Measurements from ENCODE around the gene TUBA4B.

The TUBA4B gene

DNA sequence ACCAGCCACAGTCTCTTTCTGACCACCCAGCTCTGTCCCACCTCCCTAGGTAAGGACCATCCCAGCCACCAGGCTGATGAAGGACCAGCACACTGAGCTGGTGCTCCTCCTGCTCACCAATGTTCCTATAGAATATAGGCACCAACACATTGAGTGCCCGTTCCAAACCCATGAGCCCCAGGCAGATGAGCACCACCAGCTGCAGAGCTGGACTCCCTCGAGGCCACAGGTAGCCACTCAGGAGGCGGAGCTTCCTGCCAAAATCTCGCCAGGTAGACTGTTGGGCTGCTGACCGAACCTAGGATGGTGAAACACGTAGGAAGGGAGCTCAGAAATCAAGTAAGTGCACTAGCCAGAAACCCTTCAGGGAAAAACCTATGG is 36.5 kb upstream of the TUBA4B start:
- peaks cover 10 to 15% of the 10 kb centered on the region in 2 experiments for H3K4me1 ChIP-seq (ENCODE audit: control insufficient read depth in 1 of 2, insufficient read depth in 2 of 2, low read length in 2 of 2)
- H3K23ac ChIP-seq (ENCODE audit: low read length), result no peak overlapping the region
- H3K4me2 ChIP-seq (ENCODE audit: low read length), result no peak overlapping the region
- no peak overlapping the region for H3K18ac ChIP-seq (ENCODE audit: low read length)
- no CpG with 5 or more reads among the region's 6 CpGs for WGBS (ENCODE audit: extremely low coverage, insufficient coverage, insufficient read length)
- no peak overlapping the region for H3K27ac ChIP-seq (ENCODE audit: low read depth, low read length)
- H3K14ac ChIP-seq (ENCODE audit: low read length), result no peak overlapping the region
- no peaks in the 10 kb centered on the region for H3K9me3 ChIP-seq (ENCODE audit: insufficient read depth, low read depth, low read length)
- no peak overlapping the region for H2AK5ac ChIP-seq (ENCODE audit: low read length)
- H3K4me3 ChIP-seq (ENCODE audit: low read depth, low read length), result peak overlapping the region; percentile 6
- no peak overlapping the region for H2BK12ac ChIP-seq (ENCODE audit: low read length)
- H3K4ac ChIP-seq (ENCODE audit: low read depth, low read length), result no peak overlapping the region
- no peak overlapping the region for H2BK5ac ChIP-seq (ENCODE audit: low read depth, low read length, poor library complexity)
- H3K27me3 ChIP-seq (ENCODE audit: insufficient read depth, low read length), result no peaks in the 10 kb centered on the region
- H2BK120ac ChIP-seq (ENCODE audit: insufficient read depth, low read length, poor library complexity), result no peak overlapping the region
- no peak for DNase-seq
- no peak overlapping the region for H3K9ac ChIP-seq (ENCODE audit: low read length)
- no peak overlapping the region for H4K8ac ChIP-seq (ENCODE audit: low read depth, low read length)
- no peak overlapping the region for H2AFZ ChIP-seq (ENCODE audit: insufficient read depth, low read length, poor library complexity)
- H3K36me3 ChIP-seq (ENCODE audit: control insufficient read depth in 1 of 2, insufficient read depth in 2 of 2, low read length in 2 of 2), result peaks cover 44 to 50% of the 10 kb centered on the region in 2 experiments
- no peak overlapping the region for H4K12ac ChIP-seq (ENCODE audit: low read depth, low read length)
- H3K79me2 ChIP-seq (ENCODE audit: control insufficient read depth, insufficient read depth, low read length, poor library complexity), result peaks cover 8% of the 10 kb centered on the region
- peaks cover 12% of the 10 kb centered on the region for H3K79me1 ChIP-seq (ENCODE audit: low read length)
- H4K91ac ChIP-seq (ENCODE audit: low read depth, low read length), result no peak overlapping the region

DNA sequence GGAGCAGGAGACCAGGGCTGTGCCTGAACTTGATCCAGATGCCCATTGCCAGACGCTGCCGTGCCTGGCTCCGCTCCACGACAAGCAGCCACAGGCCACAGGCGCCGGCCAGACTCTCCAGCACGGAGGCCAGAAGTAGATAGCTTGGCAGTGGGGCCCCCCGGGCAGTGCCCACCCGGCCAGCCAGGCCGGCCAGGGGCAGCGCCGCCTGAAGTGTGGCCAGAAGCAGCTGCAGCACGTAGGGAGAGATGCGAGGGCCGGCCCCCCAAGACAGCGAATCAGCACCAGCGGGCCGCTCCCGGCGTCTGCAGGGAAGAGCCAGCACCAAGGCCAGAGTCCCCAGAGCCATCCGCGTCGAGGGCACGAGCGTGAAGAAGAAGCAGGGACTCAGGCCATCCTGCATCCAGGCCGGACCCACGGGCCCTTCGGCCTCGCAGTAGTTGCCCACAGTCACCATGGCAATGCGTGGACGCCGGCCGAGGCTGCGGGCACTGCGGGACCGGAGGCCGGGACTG is 34.8 kb upstream of the TUBA4B start:
- Histone ChIP-seq H4K91ac (ENCODE audit: low read depth, low read length) (peak overlapping the region; percentile 65), H3K23ac (ENCODE audit: low read length) (no peak overlapping the region), H3K4ac (ENCODE audit: low read depth, low read length) (no peak overlapping the region), H3K14ac (ENCODE audit: low read length) (peak overlapping the region; percentile 63), H3K4me1 (ENCODE audit: control insufficient read depth in 1 of 2, insufficient read depth in 2 of 2, low read length in 2 of 2) (peaks cover 10 to 15% of the 10 kb centered on the region in 2 experiments), H4K12ac (ENCODE audit: low read depth, low read length) (peak overlapping the region; percentile 45), H3K27ac (ENCODE audit: low read depth, low read length) (peak overlapping the region; percentile 82), H3K79me2 (ENCODE audit: control insufficient read depth, insufficient read depth, low read length, poor library complexity) (peaks cover 8% of the 10 kb centered on the region), H3K27me3 (ENCODE audit: insufficient read depth, low read length) (no peaks in the 10 kb centered on the region), H3K4me3 (ENCODE audit: low read depth, low read length) (peak overlapping the region; percentile 80), H2BK12ac (ENCODE audit: low read length) (peak overlapping the region; percentile 51), H3K9ac (ENCODE audit: low read length) (peak overlapping the region; percentile 35), H2AK5ac (ENCODE audit: low read length) (peak overlapping the region; percentile 34), H3K4me2 (ENCODE audit: low read length) (peak overlapping the region; percentile 79), H2AFZ (ENCODE audit: insufficient read depth, low read length, poor library complexity) (peak overlapping the region; percentile 65), H2BK120ac (ENCODE audit: insufficient read depth, low read length, poor library complexity) (peak overlapping the region; percentile 59), H3K9me3 (ENCODE audit: insufficient read depth, low read depth, low read length) (no peaks in the 10 kb centered on the region), H3K18ac (ENCODE audit: low read length) (peak overlapping the region; percentile 66), H3K79me1 (ENCODE audit: low read length) (peaks cover 12% of the 10 kb centered on the region), H3K36me3 (ENCODE audit: control insufficient read depth in 1 of 2, insufficient read depth in 2 of 2, low read length in 2 of 2) (peaks cover 50 to 53% of the 10 kb centered on the region in 2 experiments), H2BK5ac (ENCODE audit: low read depth, low read length, poor library complexity) (peak overlapping the region; percentile 75), H4K8ac (ENCODE audit: low read depth, low read length) (peak overlapping the region; percentile 59)
- no CpG with 5 or more reads among the region's 37 CpGs for WGBS (ENCODE audit: extremely low coverage, insufficient coverage, insufficient read length)
- peak; percentile 72 to 73 for DNase-seq

DNA sequence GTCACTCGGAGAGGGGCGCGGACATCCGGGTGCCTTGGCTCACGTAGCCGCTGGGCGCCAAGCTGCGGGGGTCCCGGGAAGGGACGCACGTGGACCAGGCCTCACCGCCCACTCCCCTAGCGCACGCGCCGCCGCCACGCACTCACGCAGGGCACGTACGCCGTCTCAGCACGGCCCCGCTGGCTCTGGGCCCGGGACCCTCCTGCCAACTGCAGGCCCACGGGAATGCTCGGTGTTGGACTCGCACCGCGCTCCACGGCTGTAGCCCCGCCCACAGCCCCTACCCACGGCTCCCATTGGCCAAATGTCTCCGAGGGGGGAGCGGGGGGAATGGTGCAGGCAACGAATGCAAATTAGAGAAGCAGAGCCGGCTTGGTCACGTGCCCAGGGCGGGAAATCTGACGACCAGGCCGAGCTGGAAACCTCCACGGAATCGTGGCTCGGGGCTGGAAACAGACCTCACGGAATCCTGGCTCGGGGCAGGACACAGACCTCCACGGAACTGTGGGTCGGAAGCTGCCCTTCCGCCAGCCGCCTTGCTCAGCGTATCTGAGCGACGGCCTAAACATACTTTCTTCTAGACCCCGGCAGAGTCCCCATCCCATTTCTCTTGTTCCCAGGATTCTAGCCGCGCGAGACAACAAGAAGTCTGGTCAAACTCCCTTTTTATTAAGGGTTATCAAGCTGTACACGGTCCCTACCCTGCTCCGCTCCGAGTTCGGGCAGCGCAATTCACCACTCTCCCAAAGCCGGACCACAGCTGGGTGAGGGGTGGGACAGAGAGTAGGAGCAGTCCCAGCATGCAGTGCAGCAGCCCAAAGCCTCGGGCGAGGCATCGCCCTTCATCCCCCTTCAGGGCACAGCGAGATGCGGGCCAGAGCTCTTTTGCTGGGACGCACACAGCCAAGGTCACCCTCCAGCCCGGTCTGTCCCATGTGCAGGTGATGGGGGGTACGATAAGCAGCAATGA is 34.0 kb upstream of the TUBA4B start, which contains the start of gene ABCB6:
Gene ABCB6, minus strand, starts transcription at position 227 of the 970 bp plus-strand sequence. CDS start 285 bp downstream, outside the sequence.
- Histone ChIP-seq H3K27ac (ENCODE audit: low read depth, low read length) (peak within 1 kb of the TSS; percentile 82), H3K27me3 (ENCODE audit: insufficient read depth, low read length) (no peaks in the 10 kb centered on the region), H3K79me2 (ENCODE audit: control insufficient read depth, insufficient read depth, low read length, poor library complexity) (peaks cover 8% of the 10 kb centered on the region), H3K4me3 (ENCODE audit: low read depth, low read length) (peak within 1 kb of the TSS; percentile 80), H3K18ac (ENCODE audit: low read length) (peak within 1 kb of the TSS; percentile 66), H2AFZ (ENCODE audit: insufficient read depth, low read length, poor library complexity) (peak within 1 kb of the TSS; percentile 65), H3K23ac (ENCODE audit: low read length) (no peak within 1 kb of the TSS), H4K91ac (ENCODE audit: low read depth, low read length) (peak within 1 kb of the TSS; percentile 65), H2AK5ac (ENCODE audit: low read length) (peak within 1 kb of the TSS; percentile 34), H3K9ac (ENCODE audit: low read length) (peak within 1 kb of the TSS; percentile 35), H3K4me2 (ENCODE audit: low read length) (peak within 1 kb of the TSS; percentile 79), H3K36me3 (ENCODE audit: control insufficient read depth in 1 of 2, insufficient read depth in 2 of 2, low read length in 2 of 2) (peaks cover 50 to 53% of the 10 kb centered on the region in 2 experiments), H2BK12ac (ENCODE audit: low read length) (peak within 1 kb of the TSS; percentile 51), H4K8ac (ENCODE audit: low read depth, low read length) (peak within 1 kb of the TSS; percentile 59), H3K9me3 (ENCODE audit: insufficient read depth, low read depth, low read length) (no peaks in the 10 kb centered on the region), H2BK5ac (ENCODE audit: low read depth, low read length, poor library complexity) (peak within 1 kb of the TSS; percentile 75), H2BK120ac (ENCODE audit: insufficient read depth, low read length, poor library complexity) (peak within 1 kb of the TSS; percentile 59), H3K14ac (ENCODE audit: low read length) (peak within 1 kb of the TSS; percentile 63), H3K4ac (ENCODE audit: low read depth, low read length) (peak within 1 kb of the TSS; percentile 24), H3K4me1 (ENCODE audit: control insufficient read depth in 1 of 2, insufficient read depth in 2 of 2, low read length in 2 of 2) (peaks cover 10 to 15% of the 10 kb centered on the region in 2 experiments), H4K12ac (ENCODE audit: low read depth, low read length) (peak within 1 kb of the TSS; percentile 45), H3K79me1 (ENCODE audit: low read length) (peaks cover 12% of the 10 kb centered on the region)
- no CpG with 5 or more reads among the region's 71 CpGs for WGBS (ENCODE audit: extremely low coverage, insufficient coverage, insufficient read length)
- DNase-seq, result peak; percentile 89

DNA sequence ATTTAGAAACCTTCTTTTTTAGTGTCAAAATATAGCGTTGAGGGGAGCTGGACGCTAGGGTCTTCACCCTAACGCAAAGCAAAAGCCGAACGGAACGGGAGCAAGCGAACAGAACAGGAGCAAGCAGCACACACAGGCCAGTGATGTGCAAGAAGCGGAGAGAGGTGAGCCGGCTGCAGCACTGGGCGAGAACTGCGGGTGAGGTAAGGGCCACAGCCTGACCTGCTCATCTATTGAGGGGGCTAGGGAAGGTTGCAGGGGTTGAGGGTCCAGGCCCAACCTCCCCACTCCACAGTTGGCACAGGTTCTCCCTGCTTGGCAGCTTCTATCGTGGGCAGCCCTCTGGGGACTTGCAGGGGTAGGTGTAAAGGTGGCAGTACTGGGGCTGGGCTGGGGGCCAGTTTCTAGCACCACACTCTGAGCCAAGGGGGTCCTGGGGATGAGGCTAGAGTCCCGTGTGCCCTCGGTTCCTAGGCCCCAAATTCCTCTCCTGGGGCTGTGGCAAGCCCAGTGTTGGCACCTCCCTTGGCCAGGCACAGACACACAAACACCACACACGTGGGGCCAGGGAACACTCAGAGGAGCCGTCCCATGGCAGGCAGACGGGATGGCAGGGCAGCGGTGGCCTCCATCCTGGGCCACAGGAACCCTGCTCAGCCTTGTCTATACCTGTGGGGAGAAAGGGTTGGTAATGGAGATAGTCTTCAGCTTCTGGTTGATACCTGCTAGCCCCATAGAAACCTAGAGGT is 33.1 kb upstream of the TUBA4B start:
- Histone ChIP-seq H2BK120ac (ENCODE audit: insufficient read depth, low read length, poor library complexity) (no peak overlapping the region), H3K4ac (ENCODE audit: low read depth, low read length) (no peak overlapping the region), H2AK5ac (ENCODE audit: low read length) (no peak overlapping the region), H4K91ac (ENCODE audit: low read depth, low read length) (no peak overlapping the region), H2BK5ac (ENCODE audit: low read depth, low read length, poor library complexity) (no peak overlapping the region), H3K27ac (ENCODE audit: low read depth, low read length) (no peak overlapping the region), H2AFZ (ENCODE audit: insufficient read depth, low read length, poor library complexity) (no peak overlapping the region), H3K27me3 (ENCODE audit: insufficient read depth, low read length) (no peaks in the 10 kb centered on the region), H2BK12ac (ENCODE audit: low read length) (no peak overlapping the region), H4K8ac (ENCODE audit: low read depth, low read length) (no peak overlapping the region), H3K18ac (ENCODE audit: low read length) (no peak overlapping the region), H3K4me3 (ENCODE audit: low read depth, low read length) (no peak overlapping the region), H4K12ac (ENCODE audit: low read depth, low read length) (no peak overlapping the region), H3K14ac (ENCODE audit: low read length) (no peak overlapping the region), H3K4me2 (ENCODE audit: low read length) (no peak overlapping the region), H3K79me1 (ENCODE audit: low read length) (peaks cover 12% of the 10 kb centered on the region), H3K4me1 (ENCODE audit: control insufficient read depth in 1 of 2, insufficient read depth in 2 of 2, low read length in 2 of 2) (peaks cover 10 to 15% of the 10 kb centered on the region in 2 experiments), H3K9ac (ENCODE audit: low read length) (no peak overlapping the region), H3K9me3 (ENCODE audit: insufficient read depth, low read depth, low read length) (no peaks in the 10 kb centered on the region), H3K36me3 (ENCODE audit: control insufficient read depth in 1 of 2, insufficient read depth in 2 of 2, low read length in 2 of 2) (peaks cover 50 to 53% of the 10 kb centered on the region in 2 experiments), H3K79me2 (ENCODE audit: control insufficient read depth, insufficient read depth, low read length, poor library complexity) (peaks cover 8% of the 10 kb centered on the region), H3K23ac (ENCODE audit: low read length) (no peak overlapping the region)
- no CpG with 5 or more reads among the region's 18 CpGs for WGBS (ENCODE audit: extremely low coverage, insufficient coverage, insufficient read length)
- DNase-seq, result no peak

Measured in trophoblast cell (in vitro differentiated cells and primary cell).